WTC11 (cell line): ENCODE measurements around the gene IGSF10. TPM values are rescaled to one million over a fixed set of nuclear protein-coding genes. Genes with fewer than 3 reads are reported as not detected.

ENCODE experiments used
- ATAC-seq: fragments of 200-7000 bp; cut with Tn5 transposase; 2 replicates; pipeline ENCODE4 v1.10.0; 2021; ENCODE audit warnings: mild to moderate bottlenecking, moderate library complexity
- CTCF ChIA-PET: fragments of 300-600 bp; sonication (Branson Sonifier 250); formaldehyde crosslinking; loops from one replicate; lab custom pipeline; 2021; ENCODE audit warnings: antibody characterized with exemption; lab: Charles Lee
- POLR2A ChIA-PET: fragments of 350-600 bp; sonication (Branson Sonifier 250); formaldehyde crosslinking; loops from one replicate; lab custom pipeline; 2021; ENCODE audit warnings: antibody characterized with exemption; lab: Charles Lee
- DNase-seq: peaks from one replicate; pipeline ENCODE4 v3.0.0; 2021; ENCODE audit warnings: low spot score
- H3K27ac Mint-ChIP-seq: 2 replicates; pipeline ENCODE4 v1.8.0; 2021; ENCODE audit warnings: mixed read lengths
- H3K27me3 Mint-ChIP-seq: 2 replicates; pipeline ENCODE4 v1.8.0; 2021; ENCODE audit warnings: low read depth, mild to moderate bottlenecking, moderate library complexity, mixed read lengths
- H3K36me3 Mint-ChIP-seq: 2 replicates; pipeline ENCODE4 v1.8.0; 2021; ENCODE audit warnings: mixed read lengths
- H3K4me1 Mint-ChIP-seq: 2 replicates; pipeline ENCODE4 v1.8.0; 2022; ENCODE audit warnings: mixed read lengths
- H3K4me3 Mint-ChIP-seq: 2 replicates; pipeline ENCODE4 v1.8.0; 2021; ENCODE audit warnings: mild to moderate bottlenecking, moderate library complexity, mixed read lengths
- H3K9me3 Mint-ChIP-seq: 2 replicates; pipeline ENCODE4 v1.8.0; 2021; ENCODE audit warnings: mixed read lengths
- AR ChIP-seq: fragments of 250-450 bp; sonication (Bioruptor Pico); IDR thresholded peaks from 2 replicates; pipeline ENCODE4 v1.9.0; 2021; ENCODE audit warnings: mild to moderate bottlenecking
- ARID4B ChIP-seq: sonication (generic); formaldehyde crosslinking; IDR thresholded peaks from 2 replicates; pipeline ENCODE4 v1.8.0; 2023; ENCODE audit warnings: missing genetic modification reagents, mild to moderate bottlenecking, borderline replicate concordance
- ATF6 ChIP-seq: sonication (generic); formaldehyde crosslinking; IDR thresholded peaks from 2 replicates; pipeline ENCODE4 v1.8.1; 2023; ENCODE audit warnings: mild to moderate bottlenecking, missing genetic modification reagents
- E2F4 ChIP-seq: sonication (generic); formaldehyde crosslinking; IDR thresholded peaks from 2 replicates; pipeline ENCODE4 v1.8.1; 2022; ENCODE audit warnings: low read depth, mild to moderate bottlenecking, moderate library complexity, missing genetic modification reagents, borderline replicate concordance
- FOXJ3 ChIP-seq: sonication (generic); formaldehyde crosslinking; IDR thresholded peaks from 2 replicates; pipeline ENCODE4 v1.9.0; 2021; ENCODE audit warnings: missing genetic modification reagents, mild to moderate bottlenecking, borderline replicate concordance
- IRF1 ChIP-seq: sonication (generic); formaldehyde crosslinking; IDR thresholded peaks from 2 replicates; pipeline ENCODE4 v1.8.0; 2023; ENCODE audit warnings: missing genetic modification reagents
- NFYB ChIP-seq: sonication (generic); formaldehyde crosslinking; conservative IDR thresholded peaks from 2 replicates; pipeline ENCODE4 v1.8.0; 2022; ENCODE audit warnings: low read depth, missing genetic modification reagents
- NR2C2 ChIP-seq: sonication (generic); formaldehyde crosslinking; IDR thresholded peaks from 2 replicates; pipeline ENCODE4 v1.8.0; 2022; ENCODE audit warnings: mild to moderate bottlenecking, missing genetic modification reagents
- RELA ChIP-seq: sonication (generic); formaldehyde crosslinking; IDR thresholded peaks from 2 replicates; pipeline ENCODE4 v1.8.1; 2022; ENCODE audit warnings: missing genetic modification reagents, mild to moderate bottlenecking, borderline replicate concordance
- TEAD4 ChIP-seq: sonication (generic); formaldehyde crosslinking; IDR thresholded peaks from 2 replicates; pipeline ENCODE4 v1.8.0; 2022; ENCODE audit warnings: mild to moderate bottlenecking, missing genetic modification reagents
- USF2 ChIP-seq: sonication (generic); formaldehyde crosslinking; IDR thresholded peaks from 2 replicates; pipeline ENCODE4 v1.8.1; 2023; ENCODE audit warnings: mild to moderate bottlenecking, missing genetic modification reagents, moderate library complexity
- ZMAT4 ChIP-seq: fragments of 250-450 bp; sonication (Bioruptor Pico); IDR thresholded peaks from 2 replicates; pipeline ENCODE4 v1.9.0; 2021; ENCODE audit warnings: mild to moderate bottlenecking
- ZNF263 ChIP-seq: sonication (generic); formaldehyde crosslinking; IDR thresholded peaks from 2 replicates; pipeline ENCODE4 v1.8.1; 2022; ENCODE audit warnings: low read depth, mild to moderate bottlenecking, moderate library complexity, missing genetic modification reagents
- ZNF512 ChIP-seq: sonication (generic); formaldehyde crosslinking; IDR thresholded peaks from 2 replicates; pipeline ENCODE4 v1.8.1; 2022; ENCODE audit warnings: missing genetic modification reagents, borderline replicate concordance
- total RNA-seq: library from RNA; stranded (reverse); gene quantifications from 3 replicates; pipeline ENCODE4 v1.2.3, GENCODE V29; 2021

Gene IGSF10
- total RNA-seq, 1 experiment from 2014 or later: 0.70 TPM

GRCh38 chr3:151483488-151483887 is 22.6 kb upstream of the IGSF10 start (continued):
- no peak for TF ChIP-seq ARID4B
- TF ChIP-seq NFYB: no peak
- TF ChIP-seq USF2: no peak
- TF ChIP-seq NR2C2 (CRISPR knock-in tag): no peak
- no peak for TF ChIP-seq ATF6

GRCh38 chr3:151480492-151480891 is 19.6 kb upstream of the IGSF10 start:
- CTCF ChIA-PET: interaction anchor here (0.7 kb wide), 1 partner anchor 45 kb away, joined by 4 read pairs; no protein-coding TSS in a partner anchor
- TF ChIP-seq IRF1 (no peak), TEAD4 (no peak)

GRCh38 chr3:151479452-151479851 is 18.6 kb upstream of the IGSF10 start:
- Mint-ChIP-seq H3K27ac (no peak overlapping the region; the same call in 1 of the 2 replicates), H3K36me3 (no peaks in the 10 kb centered on the region), H3K4me1 (peaks cover 19% of the 10 kb centered on the region), H3K9me3 (no peaks in the 10 kb centered on the region), H3K4me3 (no peak overlapping the region), H3K27me3 (no peaks in the 10 kb centered on the region)
- POLR2A ChIA-PET: no interaction called here
- CTCF ChIA-PET: no interaction called here
- ATAC-seq: no peak
- TF ChIP-seq ZNF512 (CRISPR knock-in tag) (no peak), AR (CRISPR knock-in tag) (no peak), FOXJ3 (no peak), E2F4 (CRISPR knock-in tag) (no peak), ZNF263 (CRISPR knock-in tag) (no peak), RELA (CRISPR knock-in tag) (no peak), ZMAT4 (CRISPR knock-in tag) (no peak)
- no peak for DNase-seq

More at GRCh38 chr3:151480492-151480891, 19.6 kb upstream of the IGSF10 start:
- Mint-ChIP-seq H3K36me3 (no peaks in the 10 kb centered on the region), H3K27me3 (no peaks in the 10 kb centered on the region; the same call in 1 of the 2 replicates), H3K9me3 (peaks cover 7% of the 10 kb centered on the region; the same call in 1 of the 2 replicates), H3K4me3 (no peak overlapping the region), H3K4me1 (peaks cover 19% of the 10 kb centered on the region), H3K27ac (no peak overlapping the region)
- ATAC-seq (no peak), DNase-seq (no peak)
- POLR2A ChIA-PET: no interaction called here
